MCF 10A (cell line): ENCODE measurements around the gene TRPC5OS. TPM values are rescaled to one million over a fixed set of nuclear protein-coding genes. Genes with fewer than 3 reads are reported as not detected.

Experiments used
- BruUV-seq: library from RNA; stranded (reverse); fragments of 400-500 nt; replicated peaks from 2 replicates; lab custom pipeline; 2021; lab: Mats Ljungman, UMichigan
- CTCF ChIA-PET: fragments of 300-600 bp; sonication (Branson Sonifier 250); formaldehyde crosslinking; extraction: SDS; loops from one replicate; lab custom pipeline; 2021; ENCODE audit warnings: antibody characterized with exemption, inconsistent platforms; lab: Yijun Ruan, JAX
- POLR2A ChIA-PET: fragments of 300-600, 350-650 bp; sonication (Branson Sonifier 250); formaldehyde crosslinking; extraction: SDS; loops from one replicate; lab custom pipeline; 2020; ENCODE audit warnings: antibody characterized with exemption, inconsistent platforms; lab: Yijun Ruan, JAX
- DNase-seq: peaks from one replicate; pipeline ENCODE4 v3.0.0-alpha.2; 2018; ENCODE audit not compliant: unreplicated experiment
- H3K27ac Mint-ChIP-seq: one replicate; pipeline ENCODE4 v1.8.0; 2022; ENCODE audit warnings: mild to moderate bottlenecking, low read depth, mixed read lengths; ENCODE audit not compliant: unreplicated experiment
- H3K27me3 Mint-ChIP-seq: one replicate; pipeline ENCODE4 v1.8.0; 2022; ENCODE audit warnings: mixed read lengths; ENCODE audit not compliant: insufficient read depth, unreplicated experiment
- H3K36me3 Mint-ChIP-seq: one replicate; pipeline ENCODE4 v1.8.0; 2022; ENCODE audit warnings: mild to moderate bottlenecking, moderate library complexity, mixed read lengths; ENCODE audit not compliant: insufficient read depth, unreplicated experiment
- H3K4me1 Mint-ChIP-seq: one replicate; pipeline ENCODE4 v1.8.0; 2022; ENCODE audit warnings: mixed read lengths; ENCODE audit not compliant: insufficient read depth, unreplicated experiment
- H3K4me3 Mint-ChIP-seq: one replicate; pipeline ENCODE4 v1.8.0; 2022; ENCODE audit warnings: mild to moderate bottlenecking, moderate library complexity, mixed read lengths; ENCODE audit not compliant: unreplicated experiment
- H3K9me3 Mint-ChIP-seq: one replicate; pipeline ENCODE4 v1.8.0; 2022; ENCODE audit warnings: mixed read lengths; ENCODE audit not compliant: unreplicated experiment
- CTCF ChIP-seq: fragments of 200-600 bp; IDR thresholded peaks from one replicate; pipeline ENCODE4 v1.8.0; 2022; ENCODE audit warnings: antibody characterized with exemption, mild to moderate bottlenecking; ENCODE audit not compliant: unreplicated experiment
- intact Hi-C: fragments of 100-400 bp; cut with micrococcal nuclease; formaldehyde crosslinking; loops from 2 replicates; pipeline ENCODE4 v1.14.1; 2022
- total RNA-seq: library from RNA; stranded (reverse); gene quantifications from 2 replicates; pipeline ENCODE4 v1.2.3, GENCODE V29; 2022

The TRPC5OS gene
- total RNA-seq, 1 experiment from 2014 or later: not detected

GRCh38 chrX:111888600-111888999, 12.6 kb downstream of the TRPC5OS start:
- Mint-ChIP-seq H3K4me3 (no peak overlapping the region), H3K36me3 (no peaks in the 10 kb centered on the region), H3K27ac (no peak overlapping the region), H3K9me3 (no peaks in the 10 kb centered on the region), H3K4me1 (no peaks in the 10 kb centered on the region), H3K27me3 (peaks cover 58% of the 10 kb centered on the region)
- intact Hi-C loops: no loop called here
- DNase-seq: no peak
- no peak for TF ChIP-seq CTCF
- CTCF ChIA-PET: interaction anchor here (0.6 to 2.0 kb wide), 3 partner anchors 10 to 519 kb away, joined by 3 to 11 read pairs (median 3); no protein-coding TSS in a partner anchor
- no TSS peak for BruUV-seq
- POLR2A ChIA-PET: no interaction called here

- intact Hi-C loops: no loop called here
- H3K4me1 Mint-ChIP-seq: no peaks in the 10 kb centered on the region
- no peaks in the 10 kb centered on the region for H3K36me3 Mint-ChIP-seq
- no peak overlapping the region for H3K27ac Mint-ChIP-seq
- POLR2A ChIA-PET: interaction anchor here (0.6 kb wide), 1 partner anchor 128 kb away, joined by 3 read pairs; no protein-coding TSS in a partner anchor
- TF ChIP-seq CTCF: no peak
- H3K27me3 Mint-ChIP-seq: peaks cover 76% of the 10 kb centered on the region
- H3K4me3 Mint-ChIP-seq: no peak overlapping the region
- no peak for DNase-seq
- BruUV-seq: no TSS peak
- no peaks in the 10 kb centered on the region for H3K9me3 Mint-ChIP-seq
- CTCF ChIA-PET: no interaction called here
Observed at GRCh38 chrX:111892375-111892774, 16.4 kb downstream of the TRPC5OS start.

DNA sequence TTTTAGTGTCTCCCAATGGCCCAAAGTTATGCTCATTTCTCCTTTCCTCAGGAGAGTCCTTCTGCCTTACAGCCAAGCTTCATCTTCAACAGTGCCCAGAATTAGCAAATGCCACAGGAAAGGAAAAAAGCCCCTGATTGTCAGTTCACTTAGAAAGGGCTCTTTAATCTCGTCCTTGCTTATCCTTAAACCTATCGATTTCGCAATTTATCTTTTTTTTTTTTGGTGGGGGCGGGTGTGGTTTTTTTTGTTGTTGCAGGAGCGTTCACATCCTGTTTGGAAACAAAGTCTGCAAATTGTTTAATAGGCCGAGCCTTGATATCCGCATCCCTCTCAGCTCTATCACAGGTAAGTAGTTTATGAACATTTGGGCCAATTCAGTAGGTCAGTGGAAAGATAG, 20.2 kb downstream of the TRPC5OS start:
- no TSS peak for BruUV-seq
- Mint-ChIP-seq H3K36me3 (no peaks in the 10 kb centered on the region), H3K4me3 (no peak overlapping the region), H3K27me3 (peaks cover 88% of the 10 kb centered on the region), H3K9me3 (no peaks in the 10 kb centered on the region), H3K4me1 (no peaks in the 10 kb centered on the region), H3K27ac (no peak overlapping the region)
- intact Hi-C loops: no loop called here
- POLR2A ChIA-PET: no interaction called here
- TF ChIP-seq CTCF: no peak
- CTCF ChIA-PET: interaction anchor here (1.2 kb wide), 1 partner anchor 30 kb away, joined by 6 read pairs; no protein-coding TSS in a partner anchor
- no peak for DNase-seq

DNA sequence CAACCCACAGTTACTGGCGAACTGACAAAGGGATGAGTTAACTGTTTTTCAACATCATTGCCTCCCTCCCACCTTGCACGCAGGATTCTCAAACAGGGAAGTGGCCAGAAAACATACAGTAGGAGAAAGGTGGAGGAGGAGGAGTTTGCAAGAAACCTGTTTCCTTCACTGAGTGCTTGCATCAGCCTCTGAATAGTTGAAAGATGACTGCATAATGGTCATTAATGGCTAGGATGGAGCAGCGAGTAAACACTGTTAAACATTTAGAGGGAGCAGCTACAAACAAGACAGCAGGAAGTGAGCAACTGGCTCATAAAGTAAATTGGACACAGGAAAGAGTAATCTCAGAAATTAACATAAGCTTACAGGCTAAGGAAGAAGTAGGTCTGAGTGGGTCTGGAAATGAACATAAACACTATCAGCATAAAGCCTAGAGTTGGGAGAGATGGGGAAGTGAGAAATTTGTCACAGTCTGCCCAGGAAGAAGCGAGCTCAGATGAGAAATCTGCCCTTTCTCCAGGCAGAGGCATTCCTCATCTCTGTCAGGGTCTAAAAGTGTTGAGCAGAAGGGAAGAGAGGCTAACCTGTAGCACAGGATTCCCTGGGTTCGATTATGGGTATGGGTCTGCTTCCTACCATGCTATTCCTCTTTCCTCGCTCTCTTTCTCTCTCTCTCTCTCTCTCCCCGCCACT, 38.6 kb downstream of the TRPC5OS start:
- no peak for TF ChIP-seq CTCF
- peaks cover 10% of the 10 kb centered on the region for H3K4me1 Mint-ChIP-seq
- no peaks in the 10 kb centered on the region for H3K36me3 Mint-ChIP-seq
- ChIA-PET CTCF (interaction anchor here (0.6 to 1.2 kb wide), 2 partner anchors 16 to 18 kb away, joined by 3 read pairs; no protein-coding TSS in a partner anchor), POLR2A (interaction anchor here (0.6 kb wide), 1 partner anchor 140 kb away, joined by 4 read pairs; no protein-coding TSS in a partner anchor)
- peak overlapping the region; percentile 1 for H3K27ac Mint-ChIP-seq
- H3K9me3 Mint-ChIP-seq: peaks cover 9% of the 10 kb centered on the region
- intact Hi-C loops: no loop called here
- H3K27me3 Mint-ChIP-seq: peaks cover 59% of the 10 kb centered on the region
- no peak overlapping the region for H3K4me3 Mint-ChIP-seq
- peak; percentile 17 for DNase-seq
- BruUV-seq: TSS peak; percentile 68
